Left lung (tissue), 10 donors: ENCODE results near the gene SUSD6. TPM values are rescaled to one million over a fixed set of nuclear protein-coding genes. Genes with fewer than 3 reads are reported as not detected.

Experiments
- ATAC-seq: fragments of 200-7000 bp; cut with Tn5 transposase; one replicate; pipeline ENCODE4 v1.9.1; 2020; ENCODE audit warnings: moderate library complexity
- DNase-seq, 4 donors: peaks; one replicate each; pipeline ENCODE4 v3.0.0-alpha.2; 2013 to 2020
- H3K27ac ChIP-seq, 2 donors: fragments of 200-600 bp; sonication (generic) in 1 of 2; one replicate each; pipeline versions ENCODE4 v1.5.0 to v1.8.0; 2020 to 2021
- H3K27me3 ChIP-seq, 2 donors: fragments of 200-600 bp; sonication (generic) in 1 of 2; one replicate each; pipeline versions ENCODE4 v1.5.0 to v1.8.0; 2020 to 2021
- H3K36me3 ChIP-seq, 2 donors: fragments of 200-600 bp; sonication (generic) in 1 of 2; one replicate each; pipeline versions ENCODE4 v1.5.0 to v1.8.0; 2020 to 2021
- H3K4me1 ChIP-seq, 2 donors: fragments of 200-600 bp; one replicate each; pipeline ENCODE4 v1.8.0; 2021
- H3K4me3 ChIP-seq, 2 donors: fragments of 200-600 bp; sonication (generic) in 1 of 2; one replicate each; pipeline versions ENCODE4 v1.5.0 to v1.8.0; 2020 to 2021; ENCODE audit warnings: mild to moderate bottlenecking in 1 of 2
- H3K9me3 ChIP-seq, 2 donors: fragments of 200-600 bp; sonication (generic) in 1 of 2; one replicate each; pipeline versions ENCODE4 v1.5.0 to v1.8.0; 2020 to 2021
- intact Hi-C, 2 donors: fragments of 100-400 bp; cut with DNase I; formaldehyde crosslinking; loops; one replicate each; pipeline versions ENCODE4 v1.11.2 to v1.14.2; 2022
- polyA plus RNA-seq, 6 donors: library from polyadenylated mRNA; unstranded; fragments of 120-200 nt; gene quantifications; one replicate each; pipeline ENCODE4 v1.2.1, GENCODE V29; 2013; ENCODE audit not compliant: insufficient read length in 6 of 6
- total RNA-seq, 2 donors: library from RNA; stranded (reverse); fragmentation: NEBNext Ultra II Directional; extraction: Animal tissue kit (Norgen Biotek cat#: 25700); gene quantifications; one replicate each; pipeline ENCODE4 v1.2.1, GENCODE V29; 2021
- TF ChIP-seq, protein P1 (sequence below), 2 donors: fragments of 200-600 bp; sonication (generic) in 1 of 2; IDR thresholded peaks; one replicate each; pipeline versions ENCODE4 v1.5.0 to v1.8.0; 2021; ENCODE audit warnings: antibody characterized with exemption in 2 of 2
- donor health status: DM: no; HTN: yes; CAD: no.
- donor health status: DM: no; HTN: no; CAD: no.

The SUSD6 gene
- total and polyA plus RNA-seq, 8 donors, result 27.7 to 77.4 (median 31.3) TPM

DNA sequence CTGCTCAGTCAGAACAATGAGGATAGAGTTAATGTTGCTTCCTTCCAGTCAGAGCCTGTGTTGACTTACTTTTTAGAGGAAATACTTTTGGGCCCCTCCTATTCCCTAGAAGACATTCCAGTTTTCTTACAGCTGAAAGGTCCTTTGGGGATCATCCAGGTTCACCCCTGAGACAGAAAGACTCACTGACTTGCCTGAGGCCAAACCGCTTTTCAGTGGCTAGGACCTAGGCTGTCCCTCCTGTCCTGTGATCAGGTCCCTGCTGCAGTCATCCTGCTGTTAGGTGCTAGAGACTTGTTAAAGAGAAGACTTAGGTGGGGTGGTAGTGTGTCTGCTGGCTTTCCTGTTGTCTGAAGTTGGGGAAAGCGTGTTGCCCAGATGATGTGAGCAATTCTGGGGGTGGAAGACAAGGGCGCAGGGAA, 39.6 kb downstream of the SUSD6 start:
- no peak overlapping the region for H3K4me3 ChIP-seq
- no peaks in the 10 kb centered on the region for H3K36me3 ChIP-seq
- peak overlapping the region; percentile 74 to 94 for H3K27ac ChIP-seq
- no peaks in the 10 kb centered on the region for H3K27me3 ChIP-seq
- no peak for DNase-seq
- intact Hi-C loops, result no loop called here
- H3K4me1 ChIP-seq, result peaks cover 55 to 100% of the 10 kb centered on the region in 2 donors
- ATAC-seq, result peak; percentile 43
- TF ChIP-seq, protein P1, sequence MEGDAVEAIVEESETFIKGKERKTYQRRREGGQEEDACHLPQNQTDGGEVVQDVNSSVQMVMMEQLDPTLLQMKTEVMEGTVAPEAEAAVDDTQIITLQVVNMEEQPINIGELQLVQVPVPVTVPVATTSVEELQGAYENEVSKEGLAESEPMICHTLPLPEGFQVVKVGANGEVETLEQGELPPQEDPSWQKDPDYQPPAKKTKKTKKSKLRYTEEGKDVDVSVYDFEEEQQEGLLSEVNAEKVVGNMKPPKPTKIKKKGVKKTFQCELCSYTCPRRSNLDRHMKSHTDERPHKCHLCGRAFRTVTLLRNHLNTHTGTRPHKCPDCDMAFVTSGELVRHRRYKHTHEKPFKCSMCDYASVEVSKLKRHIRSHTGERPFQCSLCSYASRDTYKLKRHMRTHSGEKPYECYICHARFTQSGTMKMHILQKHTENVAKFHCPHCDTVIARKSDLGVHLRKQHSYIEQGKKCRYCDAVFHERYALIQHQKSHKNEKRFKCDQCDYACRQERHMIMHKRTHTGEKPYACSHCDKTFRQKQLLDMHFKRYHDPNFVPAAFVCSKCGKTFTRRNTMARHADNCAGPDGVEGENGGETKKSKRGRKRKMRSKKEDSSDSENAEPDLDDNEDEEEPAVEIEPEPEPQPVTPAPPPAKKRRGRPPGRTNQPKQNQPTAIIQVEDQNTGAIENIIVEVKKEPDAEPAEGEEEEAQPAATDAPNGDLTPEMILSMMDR (IDR thresholded peaks at IDR 0.05), result no peak
- H3K9me3 ChIP-seq, result no peaks in the 10 kb centered on the region

DNA sequence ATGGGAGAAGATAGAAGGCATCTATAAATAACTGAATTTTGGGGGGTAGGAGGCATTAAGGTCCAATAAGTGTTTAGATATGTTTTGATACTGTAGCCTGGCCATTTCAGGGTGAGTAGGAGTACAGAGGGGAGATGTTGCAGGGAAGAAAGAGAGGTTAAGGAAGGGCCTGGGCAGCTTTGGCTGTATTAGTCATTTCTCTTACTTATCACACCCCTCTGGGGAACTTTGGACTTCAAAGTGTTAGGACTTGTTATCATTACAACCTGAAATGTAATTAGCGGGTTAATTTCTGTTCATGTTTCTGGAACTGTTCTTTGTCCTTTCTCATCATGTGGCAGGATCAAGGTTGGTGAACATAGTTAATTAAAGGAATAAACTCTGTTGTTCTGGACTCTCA, 40.3 kb downstream of the SUSD6 start:
- TF ChIP-seq, protein P1 (IDR thresholded peaks at IDR 0.05), result no peak
- no peaks in the 10 kb centered on the region for H3K36me3 ChIP-seq
- peak; percentile 12 for ATAC-seq

DNA sequence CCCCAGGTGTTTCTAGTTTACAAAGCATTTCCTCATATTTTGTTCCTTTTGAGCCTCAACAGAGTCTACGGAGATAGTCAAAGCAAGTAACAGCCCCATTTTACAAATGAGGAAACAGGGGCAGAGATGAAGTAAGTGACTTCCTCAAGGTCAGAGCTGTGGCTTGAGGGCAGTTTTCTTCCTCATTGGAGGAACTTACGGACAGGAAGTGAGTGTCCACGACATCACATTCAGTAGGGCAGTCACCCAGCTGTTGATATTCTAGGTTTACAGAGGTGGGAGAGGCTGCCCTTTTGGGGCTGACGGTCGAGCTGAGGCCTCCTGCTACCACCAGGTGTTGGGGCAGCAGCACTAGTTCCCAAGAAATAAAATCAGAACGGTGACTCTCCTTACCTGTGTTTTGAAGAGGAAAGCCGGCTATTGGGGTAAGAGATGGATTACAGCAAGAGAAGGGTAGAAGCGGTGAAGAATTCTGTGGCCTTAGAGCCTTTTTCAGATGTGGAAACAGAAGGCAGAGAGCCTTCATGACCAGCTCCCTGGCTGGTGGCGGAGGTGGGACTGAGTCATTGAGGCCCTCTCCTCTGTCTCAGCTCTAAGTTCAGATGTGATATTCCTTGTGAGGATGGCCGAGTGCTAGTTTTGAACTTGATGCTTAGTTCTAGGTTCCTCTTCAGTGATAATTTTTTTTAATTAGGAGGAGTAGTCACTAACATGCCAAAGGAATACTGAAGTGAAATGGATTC, 41.7 kb downstream of the SUSD6 start:
- H3K4me3 ChIP-seq, result peak overlapping the region in 1 of 2 donors; percentile 28
- no peaks in the 10 kb centered on the region for H3K36me3 ChIP-seq
- H3K9me3 ChIP-seq, result no peaks in the 10 kb centered on the region
- peaks cover 53 to 99% of the 10 kb centered on the region in 2 donors for H3K4me1 ChIP-seq
- H3K27me3 ChIP-seq, result no peaks in the 10 kb centered on the region
- intact Hi-C loops, result no loop called here
- DNase-seq (peak in 1 of 4 donors; percentile 47), ATAC-seq (peak; percentile 11)
- TF ChIP-seq, protein P1 (IDR thresholded peaks at IDR 0.05), result no peak
- peak overlapping the region; percentile 74 to 94 for H3K27ac ChIP-seq

More for the DNA sequence above, 40.3 kb downstream of the SUSD6 start:
- intact Hi-C loops, result no loop called here
- Histone ChIP-seq H3K4me3 (no peak overlapping the region), H3K9me3 (no peaks in the 10 kb centered on the region), H3K27me3 (no peaks in the 10 kb centered on the region), H3K4me1 (peaks cover 55 to 100% of the 10 kb centered on the region in 2 donors), H3K27ac (peak overlapping the region; percentile 74 to 94)
- DNase-seq, result no peak

DNA sequence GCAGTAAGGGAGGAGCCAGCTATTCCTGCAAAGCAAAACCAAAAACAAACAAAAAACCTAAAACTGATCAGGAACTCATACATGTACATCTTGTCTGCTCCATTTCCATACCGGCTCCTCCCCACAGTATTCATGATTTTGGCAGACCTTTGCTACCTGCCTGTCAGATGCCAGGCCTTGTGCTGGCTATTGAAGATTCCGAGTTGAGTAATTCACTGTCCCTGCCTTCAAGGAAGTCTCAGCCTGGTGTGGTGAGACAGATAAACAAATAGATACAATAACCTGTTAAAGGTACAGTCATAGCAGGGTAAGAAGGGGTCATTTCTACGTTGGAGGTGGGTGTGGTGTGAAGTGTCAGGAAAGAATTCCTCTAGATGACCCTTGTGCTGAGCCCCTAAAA, 42.7 kb downstream of the SUSD6 start:
- H3K4me1 ChIP-seq, result peaks cover 48 to 99% of the 10 kb centered on the region in 2 donors
- intact Hi-C loops, result no loop called here

DNA sequence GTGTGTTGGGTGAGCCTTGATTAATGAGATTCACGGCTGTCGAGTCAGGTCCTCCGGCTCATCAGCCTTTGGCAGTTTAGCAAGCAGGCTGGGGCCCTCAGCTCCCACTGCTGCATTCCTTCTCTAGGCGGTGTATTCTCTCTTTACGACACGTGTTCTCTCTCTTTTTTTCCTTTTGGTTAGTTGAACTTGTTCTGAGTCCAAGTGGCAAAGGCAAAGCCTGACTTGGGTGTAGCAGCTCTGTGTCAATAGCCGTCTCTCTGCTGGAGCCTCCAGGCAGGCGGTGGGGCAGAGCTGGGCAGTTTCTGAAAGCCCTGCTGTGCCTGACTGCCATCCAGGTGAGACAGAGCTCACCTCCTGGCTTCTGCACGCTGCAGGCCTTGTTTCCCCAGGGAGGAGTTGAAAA, 46.6 kb downstream of the SUSD6 start:
- ATAC-seq (peak; percentile 91), DNase-seq (peak in 2 of 4 donors; percentile 62 to 72)
- Histone ChIP-seq H3K4me1 (peaks cover 38 to 98% of the 10 kb centered on the region in 2 donors), H3K27me3 (no peaks in the 10 kb centered on the region), H3K36me3 (peaks cover 0 to 27% of the 10 kb centered on the region in 2 donors), H3K9me3 (no peaks in the 10 kb centered on the region), H3K4me3 (no peak overlapping the region), H3K27ac (peak overlapping the region; percentile 59 to 77)
- intact Hi-C loops, result no loop called here
- TF ChIP-seq, protein P1 (IDR thresholded peaks at IDR 0.05), result no peak

More for the DNA sequence above, 42.7 kb downstream of the SUSD6 start:
- Histone ChIP-seq H3K9me3 (no peaks in the 10 kb centered on the region), H3K27me3 (no peaks in the 10 kb centered on the region), H3K4me3 (peak overlapping the region in 1 of 2 donors; percentile 28), H3K27ac (peak overlapping the region; percentile 74 to 94), H3K36me3 (peaks cover 0 to 8% of the 10 kb centered on the region in 2 donors)
- DNase-seq (no peak), ATAC-seq (no peak)
- TF ChIP-seq, protein P1 (IDR thresholded peaks at IDR 0.05), result no peak
